GM18907 (cell line): ENCODE data around the gene INHBB.

ENCODE experiments used
- ATAC-seq: cut with Tn5 transposase; IDR thresholded peaks from one replicate; pipeline ENCODE4 v1.9.1; 2021; ENCODE audit warnings: mild to moderate bottlenecking, moderate library complexity; ENCODE audit not compliant: unreplicated experiment

The INHBB gene

GRCh38 chr2:120395221-120396012 lies 49.5 kb downstream of the INHBB start:
- no peak for ATAC-seq

GRCh38 chr2:120396013-120396860 lies 50.3 kb downstream of the INHBB start:
- ATAC-seq, result no peak

GRCh38 chr2:120396861-120397811 lies 51.2 kb downstream of the INHBB start:
- no peak for ATAC-seq

- ATAC-seq, result no peak
Measured at GRCh38 chr2:120398051-120398995, 52.4 kb downstream of the INHBB start.

- ATAC-seq, result no peak
Measured at GRCh38 chr2:120398996-120399888, 53.3 kb downstream of the INHBB start.

GRCh38 chr2:120399889-120400240 lies 53.9 kb downstream of the INHBB start:
- no peak for ATAC-seq

GRCh38 chr2:120400551-120400950 lies 54.6 kb downstream of the INHBB start:
- no peak for ATAC-seq
